Measurements from ENCODE around the gene AMD1. TPM values are rescaled to one million over a fixed set of nuclear protein-coding genes. Genes with fewer than 3 reads are reported as not detected.

The AMD1 gene
- 10 to 100 TPM; 37.2 to 91.8 (median 43.9) TPM for total RNA-seq

DNA sequence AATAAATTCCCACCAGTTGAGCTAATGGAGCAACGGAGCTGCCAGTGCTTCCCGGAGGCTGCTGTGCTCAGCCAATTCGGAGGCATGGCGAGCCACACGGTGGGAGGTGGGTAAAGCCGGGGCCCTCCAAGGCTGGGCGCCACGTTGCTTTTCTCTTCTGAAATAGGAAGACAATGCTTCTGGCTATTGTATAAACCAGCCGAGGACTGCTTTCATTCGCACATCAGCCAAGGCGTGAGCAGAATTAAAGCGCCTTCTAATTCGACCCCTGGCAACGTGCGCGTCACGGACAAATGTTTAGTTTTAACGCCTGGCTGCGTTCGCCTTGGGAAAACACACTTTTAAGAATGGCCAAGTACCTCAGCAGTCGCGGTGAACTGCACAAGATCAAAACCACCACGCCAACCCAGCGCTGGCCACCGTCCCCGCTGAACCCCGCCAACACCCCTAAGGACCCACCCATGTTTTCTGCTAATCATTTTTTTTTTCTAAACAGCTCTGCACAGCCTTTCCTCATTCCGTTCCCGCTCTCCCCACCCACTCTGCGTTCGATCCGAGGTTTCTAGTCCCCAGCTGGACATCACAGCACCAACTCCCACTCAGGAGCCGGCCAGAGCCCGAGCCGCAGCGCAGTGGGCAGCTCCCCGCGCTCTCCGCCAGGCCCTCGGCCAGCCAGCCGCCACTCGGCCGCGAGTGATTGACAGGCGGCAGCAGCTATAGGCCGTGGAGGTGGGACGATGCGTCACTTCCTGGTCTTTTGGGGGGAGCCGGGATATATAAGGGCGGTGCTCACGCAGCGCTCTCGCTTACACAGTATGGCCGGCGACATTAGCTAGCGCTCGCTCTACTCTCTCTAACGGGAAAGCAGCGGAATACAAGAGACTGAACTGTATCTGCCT lies at the start of gene AMD1:
AMD1 (plus strand) TSS at position 805 of the 899 bp plus-strand sequence. CDS start 321 bp downstream, outside the sequence.
- TF ChIP-seq, protein P1, sequence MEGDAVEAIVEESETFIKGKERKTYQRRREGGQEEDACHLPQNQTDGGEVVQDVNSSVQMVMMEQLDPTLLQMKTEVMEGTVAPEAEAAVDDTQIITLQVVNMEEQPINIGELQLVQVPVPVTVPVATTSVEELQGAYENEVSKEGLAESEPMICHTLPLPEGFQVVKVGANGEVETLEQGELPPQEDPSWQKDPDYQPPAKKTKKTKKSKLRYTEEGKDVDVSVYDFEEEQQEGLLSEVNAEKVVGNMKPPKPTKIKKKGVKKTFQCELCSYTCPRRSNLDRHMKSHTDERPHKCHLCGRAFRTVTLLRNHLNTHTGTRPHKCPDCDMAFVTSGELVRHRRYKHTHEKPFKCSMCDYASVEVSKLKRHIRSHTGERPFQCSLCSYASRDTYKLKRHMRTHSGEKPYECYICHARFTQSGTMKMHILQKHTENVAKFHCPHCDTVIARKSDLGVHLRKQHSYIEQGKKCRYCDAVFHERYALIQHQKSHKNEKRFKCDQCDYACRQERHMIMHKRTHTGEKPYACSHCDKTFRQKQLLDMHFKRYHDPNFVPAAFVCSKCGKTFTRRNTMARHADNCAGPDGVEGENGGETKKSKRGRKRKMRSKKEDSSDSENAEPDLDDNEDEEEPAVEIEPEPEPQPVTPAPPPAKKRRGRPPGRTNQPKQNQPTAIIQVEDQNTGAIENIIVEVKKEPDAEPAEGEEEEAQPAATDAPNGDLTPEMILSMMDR (IDR thresholded peaks at IDR 0.05; ENCODE audit: low read depth), result no peak

DNA sequence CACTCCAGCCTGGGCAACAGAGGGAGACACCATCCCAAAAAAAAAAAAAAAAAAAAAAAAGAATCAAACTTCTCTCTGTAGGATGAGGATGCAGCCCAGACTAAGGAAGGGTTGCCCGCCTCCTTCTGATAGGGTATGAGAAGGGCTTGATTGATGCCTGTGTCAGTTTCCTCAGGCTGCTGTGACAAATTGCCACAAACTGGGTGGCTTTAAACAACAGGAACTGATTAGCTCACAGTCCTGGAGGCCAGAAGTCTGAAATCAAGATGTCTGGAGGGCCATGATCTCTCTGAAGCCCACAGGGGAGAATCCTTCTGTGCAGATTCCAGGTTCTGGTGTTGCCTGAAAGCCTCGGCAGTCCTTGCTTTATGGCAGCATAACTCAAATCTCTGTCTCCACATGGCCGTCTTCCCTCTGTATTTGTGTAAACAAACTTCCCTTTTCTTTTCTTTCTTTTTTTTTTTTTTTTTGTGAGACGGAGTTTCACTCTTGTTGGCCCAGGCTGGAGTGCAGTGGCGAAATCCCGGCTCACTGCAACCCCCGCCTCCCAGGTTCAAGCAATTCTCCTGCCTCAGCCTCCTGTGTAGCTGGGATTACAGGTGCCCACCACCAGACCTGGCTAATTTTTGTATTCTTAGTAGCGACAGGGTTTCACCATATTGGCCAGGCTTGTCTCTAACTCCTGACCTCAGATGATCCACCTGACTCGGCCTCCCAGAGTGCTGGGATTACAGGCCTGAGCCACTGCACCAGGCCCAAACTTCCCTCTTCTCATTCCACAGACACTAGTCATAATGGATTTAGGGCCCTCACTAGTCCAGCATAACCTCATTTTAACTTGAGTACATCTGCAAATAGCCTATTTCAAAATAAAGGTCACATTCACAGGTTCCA lies 48.1 kb upstream of the AMD1 start:
- TF ChIP-seq, protein P1 (IDR thresholded peaks at IDR 0.05; ENCODE audit: low read depth), result no peak

DNA sequence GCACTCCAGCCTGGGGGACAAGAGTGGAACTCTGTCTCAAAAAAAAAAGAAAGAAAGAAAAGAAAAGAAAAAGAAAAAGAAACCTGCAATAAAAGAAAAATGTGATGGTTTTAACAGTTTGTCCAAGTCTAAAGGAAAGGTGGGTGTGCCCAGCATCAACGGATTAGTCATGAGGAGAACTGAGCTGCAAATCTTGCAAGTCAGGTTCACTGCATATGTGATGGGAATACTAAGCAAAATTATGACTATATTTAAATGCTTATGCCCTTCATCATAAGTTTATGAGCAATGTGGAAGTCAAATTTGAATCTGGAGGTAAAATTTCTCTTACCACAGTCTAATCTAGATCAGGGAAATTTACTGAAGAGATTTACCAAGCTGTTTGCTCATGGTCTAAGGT lies 46.2 kb upstream of the AMD1 start:
- TF ChIP-seq, protein P1 (IDR thresholded peaks at IDR 0.05; ENCODE audit: low read depth), result no peak

DNA sequence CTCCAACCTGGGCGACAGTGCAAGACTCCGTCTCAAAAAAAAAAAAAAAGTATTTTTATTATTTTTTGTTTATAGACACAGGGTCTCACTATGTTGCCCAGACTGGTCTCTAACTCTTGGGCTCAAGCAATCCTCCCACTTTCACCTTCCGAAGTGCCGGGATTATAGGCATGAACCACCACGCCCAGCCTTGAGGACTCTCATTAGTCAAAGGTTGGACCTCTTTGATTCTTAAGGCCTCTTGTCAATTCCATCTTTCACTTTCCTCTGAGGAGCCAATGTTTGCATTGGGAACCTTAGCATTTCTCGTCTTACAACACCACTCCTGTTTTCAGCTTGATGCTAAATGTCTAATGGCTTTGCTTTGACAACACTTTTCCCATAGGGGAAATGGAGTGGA lies 43.2 kb upstream of the AMD1 start:
- TF ChIP-seq, protein P1 (IDR thresholded peaks at IDR 0.05; ENCODE audit: low read depth), result no peak

DNA sequence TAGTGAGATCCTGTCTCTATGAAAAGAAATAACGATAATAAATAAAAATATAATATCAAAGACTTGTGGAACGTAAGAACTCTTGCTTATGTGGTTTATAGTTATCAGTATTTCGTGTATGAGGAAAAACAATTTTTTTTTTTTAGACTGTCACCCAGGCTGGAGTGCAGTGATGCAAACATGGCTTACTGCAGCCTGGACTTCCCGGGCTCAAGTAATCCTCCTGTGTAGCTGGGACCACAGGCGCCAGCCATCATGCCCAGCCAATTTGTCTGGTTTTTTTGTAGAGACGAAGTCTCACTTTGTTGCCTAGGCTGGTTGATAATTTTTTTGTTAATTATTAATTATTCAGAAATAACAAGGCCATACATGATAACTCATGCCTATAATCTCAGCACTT lies 40.8 kb upstream of the AMD1 start:
- TF ChIP-seq, protein P1 (IDR thresholded peaks at IDR 0.05; ENCODE audit: low read depth), result no peak

DNA sequence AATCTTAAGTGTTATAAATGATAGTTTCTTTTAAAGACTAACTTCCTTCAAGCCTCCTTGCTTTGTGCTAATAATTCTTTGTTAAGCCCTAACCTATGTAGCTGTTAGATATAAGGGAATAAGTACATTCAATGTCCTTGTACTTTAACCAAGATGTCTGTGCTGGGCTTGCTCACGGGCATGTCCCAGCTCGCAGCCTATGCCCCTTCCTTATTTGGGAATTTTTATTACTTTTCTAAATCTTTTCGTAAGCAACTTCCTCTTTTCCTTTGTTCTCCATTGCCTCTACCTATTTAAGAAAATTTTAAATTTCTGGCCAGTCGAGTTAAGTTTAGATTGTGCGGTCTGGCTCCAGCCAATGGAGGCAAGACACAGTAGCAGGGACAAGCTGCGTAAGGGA lies 33.3 kb upstream of the AMD1 start:
- TF ChIP-seq, protein P1 (IDR thresholded peaks at IDR 0.05; ENCODE audit: low read depth), result no peak

DNA sequence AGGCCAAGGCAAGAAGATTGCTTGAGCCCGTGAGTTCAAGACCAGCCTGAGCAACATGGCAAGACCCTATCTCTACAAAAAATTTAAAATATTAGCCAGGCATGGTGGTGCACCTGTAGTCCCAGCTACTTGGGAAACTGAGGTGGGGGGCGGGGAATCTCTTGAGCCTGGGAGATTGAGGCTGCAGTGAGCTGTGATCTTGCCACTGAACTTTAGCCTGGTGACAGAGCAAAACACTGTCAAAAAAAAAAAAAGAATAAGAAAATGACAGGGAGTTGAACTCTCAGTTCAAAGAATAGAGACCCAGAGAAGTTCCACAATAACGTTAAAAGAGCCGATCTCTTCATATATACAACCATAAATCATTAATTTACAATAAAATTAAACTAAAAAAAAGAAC lies 24.8 kb upstream of the AMD1 start:
- TF ChIP-seq, protein P1 (IDR thresholded peaks at IDR 0.05; ENCODE audit: low read depth), result no peak

Data from subcutaneous adipose tissue (tissue), 4 donors.